A673 (cell line): ENCODE data around the gene NDUFAF5. TPM values are rescaled to one million over a fixed set of nuclear protein-coding genes. Genes with fewer than 3 reads are reported as not detected.

Experiments used
- BruUV-seq: library from RNA; stranded (reverse); fragments of 400-500 nt; replicated peaks from 2 replicates; lab custom pipeline; 2021; lab: Mats Ljungman, UMichigan
- CTCF ChIA-PET: fragments of 300-600 bp; sonication (Branson Sonifier 250); formaldehyde crosslinking; loops from one replicate; lab custom pipeline; 2022; ENCODE audit warnings: antibody characterized with exemption; lab: Charles Lee
- POLR2A ChIA-PET: fragments of 300-600 bp; sonication (Branson Sonifier 250); formaldehyde crosslinking; loops from one replicate; lab custom pipeline; 2022; ENCODE audit warnings: antibody characterized with exemption; ENCODE audit not compliant: low non-redundant PET; lab: Charles Lee
- DNase-seq: peaks from one replicate; pipeline ENCODE4 v3.0.0-alpha.2; 2015; ENCODE audit warnings: low spot score
- H3K27ac ChIP-seq: fragments of 200-600 bp; sonication (generic); 2 replicates; pipeline ENCODE4 v1.5.1; 2016; ENCODE audit warnings: mixed run types, low read depth, mild to moderate bottlenecking, mixed read lengths, antibody characterized with exemption, low read length; ENCODE audit not compliant: poor library complexity, severe bottlenecking
- H3K27me3 ChIP-seq: fragments of 200-600 bp; sonication (generic); replicated peaks from 2 replicates; pipeline ENCODE4 v1.6.1; 2017; ENCODE audit warnings: mixed run types, low read depth, mild to moderate bottlenecking, mixed read lengths, antibody characterized with exemption, low read length; ENCODE audit not compliant: insufficient read depth, poor library complexity
- H3K36me3 ChIP-seq: fragments of 200-600 bp; sonication (generic); 2 replicates; pipeline ENCODE4 v1.6.1; 2016; ENCODE audit warnings: mixed run types, mild to moderate bottlenecking, mixed read lengths, antibody characterized with exemption, low read length; ENCODE audit not compliant: insufficient read depth, poor library complexity, severe bottlenecking
- H3K4me1 ChIP-seq: fragments of 200-600 bp; sonication (generic); 2 replicates; pipeline ENCODE4 v1.6.1; 2017; ENCODE audit warnings: mixed run types, mild to moderate bottlenecking, mixed read lengths, antibody characterized with exemption, low read length; ENCODE audit not compliant: insufficient read depth, poor library complexity, severe bottlenecking
- H3K4me3 ChIP-seq: fragments of 200-600 bp; sonication (generic); 2 replicates; pipeline ENCODE4 v1.5.1; 2016; ENCODE audit warnings: low read depth, mixed run types, mild to moderate bottlenecking, mixed read lengths, low read length; ENCODE audit not compliant: poor library complexity, severe bottlenecking
- H3K9me3 ChIP-seq: fragments of 200-600 bp; sonication (generic); 2 replicates; pipeline ENCODE4 v1.6.1; 2016; ENCODE audit warnings: mixed run types, low read depth, mild to moderate bottlenecking, mixed read lengths, antibody characterized with exemption, low read length; ENCODE audit not compliant: poor library complexity, severe bottlenecking
- EZH2 ChIP-seq: fragments of 200-600 bp; sonication (generic); IDR thresholded peaks from 2 replicates; pipeline ENCODE4 v1.6.1; 2017; ENCODE audit warnings: borderline replicate concordance, low read depth, mild to moderate bottlenecking, mixed read lengths, antibody characterized with exemption, low read length; ENCODE audit not compliant: poor library complexity, severe bottlenecking
- intact Hi-C: fragments of 100-400 bp; cut with micrococcal nuclease; formaldehyde crosslinking; loops from one replicate; pipeline ENCODE4 v1.10.0; 2022; ENCODE audit not compliant: unreplicated experiment
- total RNA-seq: library from RNA; stranded (reverse); gene quantifications from 2 replicates; pipeline ENCODE4 v1.2.3, GENCODE V29; 2021
- TF ChIP-seq, protein P1 (sequence below): fragments of 300-800, 200-600 bp; sonication (generic); conservative IDR thresholded peaks from 2 replicates; pipeline ENCODE4 v1.5.1; 2017; ENCODE audit warnings: low read depth, mild to moderate bottlenecking, antibody characterized with exemption, low read length, moderate library complexity, mixed read lengths

Gene NDUFAF5
- total RNA-seq, 1 experiment from 2014 or later: 57.1 TPM

DNA sequence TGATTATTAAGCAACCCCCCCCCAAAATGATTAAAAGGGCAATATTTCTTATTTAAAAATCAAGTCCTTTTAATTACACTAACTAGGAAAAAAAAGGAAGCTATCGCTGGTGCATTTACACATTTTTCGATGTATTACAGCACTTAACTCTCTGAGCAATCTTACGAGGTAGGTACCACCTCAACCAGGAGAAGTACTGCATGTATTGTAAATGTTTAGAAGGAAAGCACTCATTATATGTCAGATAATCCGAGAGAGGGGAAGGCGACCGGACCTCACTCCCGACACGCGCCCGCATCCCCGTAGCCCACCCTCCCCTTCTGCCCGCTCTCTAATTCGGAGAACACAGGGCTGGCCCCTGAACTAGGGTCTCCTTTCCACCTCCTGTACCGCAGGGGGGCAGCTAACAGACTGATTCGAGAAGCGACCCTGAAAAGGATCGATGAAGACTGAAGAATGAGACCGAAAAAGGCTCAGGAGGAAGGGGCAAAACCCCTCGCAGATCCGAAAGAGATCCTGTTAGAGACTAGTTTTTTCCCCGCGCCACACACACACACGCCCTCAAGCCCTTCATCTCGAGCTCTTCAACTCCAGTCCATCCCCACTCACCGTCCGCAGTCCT lies 446 bp upstream of the NDUFAF5 start:
- Histone ChIP-seq H3K27ac (peak overlapping the region; percentile 81), H3K4me3 (peak overlapping the region; percentile 94), H3K36me3 (peaks cover 46% of the 10 kb centered on the region), H3K27me3 (no peaks in the 10 kb centered on the region), H3K4me1 (peaks cover 7% of the 10 kb centered on the region), H3K9me3 (no peaks in the 10 kb centered on the region)
- no peak for TF ChIP-seq EZH2
- TF ChIP-seq, protein P1, sequence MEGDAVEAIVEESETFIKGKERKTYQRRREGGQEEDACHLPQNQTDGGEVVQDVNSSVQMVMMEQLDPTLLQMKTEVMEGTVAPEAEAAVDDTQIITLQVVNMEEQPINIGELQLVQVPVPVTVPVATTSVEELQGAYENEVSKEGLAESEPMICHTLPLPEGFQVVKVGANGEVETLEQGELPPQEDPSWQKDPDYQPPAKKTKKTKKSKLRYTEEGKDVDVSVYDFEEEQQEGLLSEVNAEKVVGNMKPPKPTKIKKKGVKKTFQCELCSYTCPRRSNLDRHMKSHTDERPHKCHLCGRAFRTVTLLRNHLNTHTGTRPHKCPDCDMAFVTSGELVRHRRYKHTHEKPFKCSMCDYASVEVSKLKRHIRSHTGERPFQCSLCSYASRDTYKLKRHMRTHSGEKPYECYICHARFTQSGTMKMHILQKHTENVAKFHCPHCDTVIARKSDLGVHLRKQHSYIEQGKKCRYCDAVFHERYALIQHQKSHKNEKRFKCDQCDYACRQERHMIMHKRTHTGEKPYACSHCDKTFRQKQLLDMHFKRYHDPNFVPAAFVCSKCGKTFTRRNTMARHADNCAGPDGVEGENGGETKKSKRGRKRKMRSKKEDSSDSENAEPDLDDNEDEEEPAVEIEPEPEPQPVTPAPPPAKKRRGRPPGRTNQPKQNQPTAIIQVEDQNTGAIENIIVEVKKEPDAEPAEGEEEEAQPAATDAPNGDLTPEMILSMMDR: no peak
- DNase-seq: no peak
- CTCF ChIA-PET: interaction anchor here (0.6 kb wide), 1 partner anchor 15 kb away, joined by 4 read pairs; no protein-coding TSS in a partner anchor
- POLR2A ChIA-PET: no interaction called here
- TSS peak; percentile 54 for BruUV-seq
- intact Hi-C loops: no loop called here

GRCh38 chr20:13786143-13786828 lies 1.5 kb downstream of the NDUFAF5 start:
- TF ChIP-seq, protein P1: no peak
- no peak for TF ChIP-seq EZH2
- Histone ChIP-seq H3K36me3 (peaks cover 50% of the 10 kb centered on the region), H3K9me3 (no peaks in the 10 kb centered on the region), H3K27ac (peak overlapping the region; percentile 54), H3K4me3 (peak overlapping the region; percentile 94), H3K4me1 (peaks cover 7% of the 10 kb centered on the region), H3K27me3 (no peaks in the 10 kb centered on the region)
- intact Hi-C loops: loop anchor here (5.0 kb wide), 1 partner anchor 669 kb away; no protein-coding TSS in a partner anchor
- BruUV-seq: no TSS peak
- POLR2A ChIA-PET: no interaction called here
- CTCF ChIA-PET: no interaction called here
- DNase-seq: no peak

- intact Hi-C loops: loop anchor here (1.0 to 5.0 kb wide), 2 partner anchors 671 to 863 kb away; no protein-coding TSS in a partner anchor
- POLR2A ChIA-PET: interaction anchor here (0.7 kb wide), 1 partner anchor 371 kb away, joined by 3 read pairs; no protein-coding TSS in a partner anchor
- CTCF ChIA-PET: interaction anchor here (0.5 to 1.6 kb wide), 4 partner anchors 16 to 863 kb away, joined by 3 to 8 read pairs (median 4); no protein-coding TSS in a partner anchor
- TF ChIP-seq, protein P1: peak; percentile 73
- no peak for TF ChIP-seq EZH2
- Histone ChIP-seq H3K9me3 (no peaks in the 10 kb centered on the region), H3K27me3 (no peaks in the 10 kb centered on the region), H3K27ac (no peak overlapping the region), H3K36me3 (peaks cover 53% of the 10 kb centered on the region), H3K4me1 (peaks cover 5% of the 10 kb centered on the region), H3K4me3 (no peak overlapping the region)
- BruUV-seq: no TSS peak
- DNase-seq: peak; percentile 74
Measured at GRCh38 chr20:13788167-13788834, 3.5 kb downstream of the NDUFAF5 start.
